Measurements from ENCODE around the gene CMTM8.

Gene CMTM8

GRCh38 chr3:32197991-32198390, 40.5 kb upstream of the CMTM8 start:
- ChIA-PET POLR2A (no interaction called here), CTCF (interaction anchor here (1.0 to 1.2 kb wide), 3 partner anchors 10 to 21 kb away, joined by 3 to 6 read pairs (median 4); no protein-coding TSS in a partner anchor)
- no peak for DNase-seq (ENCODE audit: extremely low spot score)
- TF ChIP-seq, protein P1, sequence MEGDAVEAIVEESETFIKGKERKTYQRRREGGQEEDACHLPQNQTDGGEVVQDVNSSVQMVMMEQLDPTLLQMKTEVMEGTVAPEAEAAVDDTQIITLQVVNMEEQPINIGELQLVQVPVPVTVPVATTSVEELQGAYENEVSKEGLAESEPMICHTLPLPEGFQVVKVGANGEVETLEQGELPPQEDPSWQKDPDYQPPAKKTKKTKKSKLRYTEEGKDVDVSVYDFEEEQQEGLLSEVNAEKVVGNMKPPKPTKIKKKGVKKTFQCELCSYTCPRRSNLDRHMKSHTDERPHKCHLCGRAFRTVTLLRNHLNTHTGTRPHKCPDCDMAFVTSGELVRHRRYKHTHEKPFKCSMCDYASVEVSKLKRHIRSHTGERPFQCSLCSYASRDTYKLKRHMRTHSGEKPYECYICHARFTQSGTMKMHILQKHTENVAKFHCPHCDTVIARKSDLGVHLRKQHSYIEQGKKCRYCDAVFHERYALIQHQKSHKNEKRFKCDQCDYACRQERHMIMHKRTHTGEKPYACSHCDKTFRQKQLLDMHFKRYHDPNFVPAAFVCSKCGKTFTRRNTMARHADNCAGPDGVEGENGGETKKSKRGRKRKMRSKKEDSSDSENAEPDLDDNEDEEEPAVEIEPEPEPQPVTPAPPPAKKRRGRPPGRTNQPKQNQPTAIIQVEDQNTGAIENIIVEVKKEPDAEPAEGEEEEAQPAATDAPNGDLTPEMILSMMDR (IDR thresholded peaks at IDR 0.05; ENCODE audit: control extremely low read depth, extremely low read depth, low read depth, missing control alignments), result no peak

- ChIA-PET CTCF (interaction anchor here (1.2 to 1.9 kb wide), 2 partner anchors 22 to 23 kb away, joined by 6 to 7 read pairs; no protein-coding TSS in a partner anchor), POLR2A (no interaction called here)
- no peak for DNase-seq (ENCODE audit: extremely low spot score)
- TF ChIP-seq, protein P1 (IDR thresholded peaks at IDR 0.05; ENCODE audit: control extremely low read depth, extremely low read depth, low read depth, missing control alignments), result no peak
These were observed 39.8 kb upstream of the CMTM8 start for GRCh38 chr3:32198714-32199113.

- TF ChIP-seq, protein P1 (IDR thresholded peaks at IDR 0.05; ENCODE audit: control extremely low read depth, extremely low read depth, low read depth, missing control alignments), result no peak
- DNase-seq (ENCODE audit: extremely low spot score), result no peak
- ChIA-PET POLR2A (no interaction called here), CTCF (interaction anchor here (1.9 kb wide), 1 partner anchor 25 kb away, joined by 7 read pairs; no protein-coding TSS in a partner anchor)
These were observed 38.0 kb upstream of the CMTM8 start for GRCh38 chr3:32200490-32200889.

DNA sequence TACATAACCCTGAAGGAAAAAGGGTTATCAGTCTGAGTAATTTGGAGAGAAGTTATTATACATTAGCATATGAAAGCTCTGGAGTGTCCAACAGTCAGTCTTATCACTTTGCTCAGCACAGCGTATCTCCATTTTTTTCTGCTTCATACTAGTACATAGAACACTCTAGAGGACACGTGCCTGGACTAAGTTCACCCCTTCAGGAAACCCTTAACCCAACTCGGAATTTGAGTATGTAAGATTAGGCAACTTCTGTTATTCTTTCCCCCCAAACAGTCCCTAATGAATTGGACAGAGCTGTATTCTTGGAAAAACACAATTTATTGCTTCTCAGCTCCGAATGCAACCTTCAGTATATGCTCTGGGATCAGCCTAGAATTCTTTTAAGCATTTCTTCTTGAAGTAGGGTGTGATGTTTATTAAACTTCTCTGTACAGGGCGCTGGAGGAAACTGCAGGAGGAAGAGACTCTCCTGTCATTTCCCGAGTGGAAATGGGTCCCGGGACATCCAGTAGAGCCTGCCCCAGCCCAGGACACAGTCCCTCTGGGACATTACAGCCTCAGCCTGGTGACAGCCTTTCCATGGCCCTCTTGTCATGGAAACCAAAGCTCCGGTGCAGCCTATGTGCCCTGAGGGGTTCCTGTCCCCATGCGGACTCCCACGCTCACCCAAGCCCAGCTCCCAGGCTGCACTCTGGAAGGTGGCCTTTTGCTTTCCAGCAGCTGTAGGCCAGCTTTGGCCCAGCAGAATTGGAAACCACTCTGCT, 37.3 kb upstream of the CMTM8 start:
- DNase-seq (ENCODE audit: extremely low spot score), result no peak
- POLR2A ChIA-PET, result no interaction called here
- TF ChIP-seq, protein P1 (IDR thresholded peaks at IDR 0.05; ENCODE audit: control extremely low read depth, extremely low read depth, low read depth, missing control alignments), result no peak
- CTCF ChIA-PET, result no interaction called here

DNA sequence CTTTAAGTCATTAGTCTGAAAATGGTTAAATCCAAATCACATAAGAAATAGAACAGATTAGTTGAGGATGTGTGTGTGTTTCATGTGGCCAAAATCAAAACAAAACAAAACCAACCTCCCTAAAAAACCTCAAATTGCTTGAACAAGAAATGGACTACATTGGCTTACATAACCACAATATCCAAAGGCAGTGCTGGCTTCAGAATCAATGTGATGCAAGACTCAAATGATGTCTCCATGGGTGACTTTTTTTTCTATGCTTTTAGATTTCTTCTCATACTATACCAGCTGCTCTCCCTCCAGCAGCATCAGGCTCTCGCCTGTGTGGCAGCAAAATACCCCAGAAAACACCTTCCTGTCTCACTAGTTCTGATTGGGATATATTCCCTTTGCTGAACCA, 36.0 kb upstream of the CMTM8 start:
- CTCF ChIA-PET, result no interaction called here
- TF ChIP-seq, protein P1 (IDR thresholded peaks at IDR 0.05; ENCODE audit: control extremely low read depth, extremely low read depth, low read depth, missing control alignments), result no peak
- no peak for DNase-seq (ENCODE audit: extremely low spot score)
- POLR2A ChIA-PET, result no interaction called here

DNA sequence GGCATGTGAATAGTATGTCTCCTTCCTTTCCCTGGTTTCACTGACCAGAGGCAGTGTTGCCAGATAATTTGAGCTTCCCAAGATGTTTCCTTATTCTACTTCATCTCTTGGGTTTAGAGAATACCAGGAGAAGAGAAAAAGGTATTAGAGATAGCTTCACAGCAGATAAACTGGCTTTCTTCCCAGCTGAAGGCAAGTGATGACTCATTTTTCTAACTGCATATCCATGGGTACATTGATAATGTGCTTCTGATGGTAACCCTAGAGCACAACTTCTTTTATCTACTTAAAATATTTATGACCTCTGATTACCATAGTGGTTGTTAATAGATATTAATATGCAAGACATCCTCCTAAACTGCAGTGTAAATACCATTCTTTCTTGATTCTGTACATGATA, 34.6 kb upstream of the CMTM8 start:
- TF ChIP-seq, protein P1 (IDR thresholded peaks at IDR 0.05; ENCODE audit: control extremely low read depth, extremely low read depth, low read depth, missing control alignments), result no peak
- ChIA-PET CTCF (no interaction called here), POLR2A (no interaction called here)
- DNase-seq (ENCODE audit: extremely low spot score), result no peak

Data from GM10248 (cell line).